Osteoblast (primary cell): ENCODE measurements around the gene POP5. TPM values are rescaled to one million over a fixed set of nuclear protein-coding genes. Genes with fewer than 3 reads are reported as not detected.

ENCODE experiments used
- DNase-seq: peaks from one replicate; pipeline ENCODE4 v3.0.0; 2011; ENCODE audit warnings: low spot score, mixed read lengths; ENCODE audit not compliant: insufficient read length; ENCODE audit errors: missing footprints
- H2AFZ ChIP-seq: 2 replicates; pipeline ENCODE4 v1.6.0; 2011; ENCODE audit warnings: mild to moderate bottlenecking, low read length
- H3K27ac ChIP-seq: 2 replicates; pipeline ENCODE4 v1.5.1; 2011; ENCODE audit warnings: mild to moderate bottlenecking, low read depth, low read length, moderate library complexity
- H3K27me3 ChIP-seq: 2 replicates; pipeline ENCODE4 v1.6.0; 2012; ENCODE audit warnings: mild to moderate bottlenecking, control low read depth, inconsistent platforms, low read length, moderate library complexity; ENCODE audit not compliant: insufficient read depth
- H3K36me3 ChIP-seq: 2 replicates; pipeline ENCODE4 v1.5.1; 2011; ENCODE audit warnings: mild to moderate bottlenecking, low read length, control low read depth, moderate library complexity; ENCODE audit not compliant: insufficient read depth
- H3K4me1 ChIP-seq: 2 replicates; pipeline ENCODE4 v1.5.1; 2011; ENCODE audit warnings: mild to moderate bottlenecking, low read length, control low read depth, moderate library complexity; ENCODE audit not compliant: insufficient read depth
- H3K4me2 ChIP-seq: 2 replicates; pipeline ENCODE4 v1.6.0; 2011; ENCODE audit warnings: mild to moderate bottlenecking, low read length; ENCODE audit not compliant: insufficient read depth
- H3K4me3 ChIP-seq: fragments of 200-600 bp; sonication (generic); 3 replicates; pipeline ENCODE4 v1.5.1; 2012; ENCODE audit warnings: mild to moderate bottlenecking, low read length, inconsistent platforms; ENCODE audit not compliant: insufficient read depth
- H3K79me2 ChIP-seq: 2 replicates; pipeline ENCODE4 v1.6.0; 2012; ENCODE audit warnings: mild to moderate bottlenecking, low read length, control low read depth, inconsistent platforms; ENCODE audit not compliant: insufficient read depth
- H3K9me3 ChIP-seq: 2 replicates; pipeline ENCODE4 v1.5.1; 2011; ENCODE audit warnings: low read depth, low read length, control low read depth
- H4K20me1 ChIP-seq: 2 replicates; pipeline ENCODE4 v1.6.0; 2012; ENCODE audit warnings: mild to moderate bottlenecking, low read length, control low read depth; ENCODE audit not compliant: insufficient read depth
- CTCF ChIP-seq: IDR thresholded peaks from 2 replicates; pipeline ENCODE4 v1.5.1; 2011; ENCODE audit warnings: mild to moderate bottlenecking, low read depth, low read length, moderate library complexity; ENCODE audit errors: extremely low read depth
- total RNA-seq: library from RNA; depleted of rRNA; stranded (reverse); fragments of >200 nt; gene quantifications from 2 replicates; pipeline ENCODE4 v1.2.3, GENCODE V29; 2012

POP5 gene
- total RNA-seq, 1 donor = 26.8 TPM

GRCh38 chr12:120598674-120599463 is 17.7 kb upstream of the POP5 start:
- no peaks in the 10 kb centered on the region for H3K79me2 ChIP-seq
- no peaks in the 10 kb centered on the region for H3K9me3 ChIP-seq
- H3K4me2 ChIP-seq = no peak overlapping the region
- H2AFZ ChIP-seq = no peak overlapping the region
- DNase-seq = peak; percentile 90
- no peaks in the 10 kb centered on the region for H4K20me1 ChIP-seq
- peaks cover 6% of the 10 kb centered on the region for H3K27me3 ChIP-seq
- H3K4me1 ChIP-seq = no peaks in the 10 kb centered on the region
- no peaks in the 10 kb centered on the region for H3K36me3 ChIP-seq
- no peak overlapping the region for H3K4me3 ChIP-seq
- H3K27ac ChIP-seq = no peak overlapping the region
- TF ChIP-seq CTCF = no peak

GRCh38 chr12:120597861-120598260 is 16.7 kb upstream of the POP5 start:
- no peak overlapping the region for H3K4me2 ChIP-seq
- no peak overlapping the region for H3K4me3 ChIP-seq
- no peaks in the 10 kb centered on the region for H4K20me1 ChIP-seq
- no peaks in the 10 kb centered on the region for H3K79me2 ChIP-seq
- no peak for DNase-seq
- no peak overlapping the region for H3K27ac ChIP-seq
- no peaks in the 10 kb centered on the region for H3K4me1 ChIP-seq
- H3K36me3 ChIP-seq = no peaks in the 10 kb centered on the region
- no peak for TF ChIP-seq CTCF
- H3K9me3 ChIP-seq = no peaks in the 10 kb centered on the region
- H2AFZ ChIP-seq = no peak overlapping the region
- H3K27me3 ChIP-seq = peaks cover 6% of the 10 kb centered on the region

- TF ChIP-seq CTCF = no peak
- Histone ChIP-seq H3K4me2 (no peak overlapping the region), H4K20me1 (no peaks in the 10 kb centered on the region), H3K27me3 (peaks cover 6% of the 10 kb centered on the region), H2AFZ (no peak overlapping the region), H3K79me2 (no peaks in the 10 kb centered on the region), H3K27ac (no peak overlapping the region), H3K36me3 (no peaks in the 10 kb centered on the region), H3K9me3 (no peaks in the 10 kb centered on the region), H3K4me3 (no peak overlapping the region), H3K4me1 (no peaks in the 10 kb centered on the region)
- DNase-seq = no peak
Observed at GRCh38 chr12:120596901-120597300, 15.7 kb upstream of the POP5 start.

GRCh38 chr12:120592121-120593049 is 11.2 kb upstream of the POP5 start:
- H3K36me3 ChIP-seq = no peaks in the 10 kb centered on the region
- no peak overlapping the region for H2AFZ ChIP-seq

More at GRCh38 chr12:120592121-120593049, 11.2 kb upstream of the POP5 start:
- Histone ChIP-seq H3K9me3 (no peaks in the 10 kb centered on the region), H3K4me2 (no peak overlapping the region), H4K20me1 (no peaks in the 10 kb centered on the region), H3K27me3 (no peaks in the 10 kb centered on the region), H3K4me1 (no peaks in the 10 kb centered on the region), H3K27ac (no peak overlapping the region), H3K79me2 (no peaks in the 10 kb centered on the region), H3K4me3 (no peak overlapping the region)
- DNase-seq = no peak
- no peak for TF ChIP-seq CTCF
